Measurements from ENCODE around the gene PADI4. TPM values are rescaled to one million over a fixed set of nuclear protein-coding genes. Genes with fewer than 3 reads are reported as not detected.

Gene PADI4
- total RNA-seq, 4 donors from 2014 or later = 1.2 TPM; not detected in 3

- DNase-seq = no peak
- Histone ChIP-seq H3K9me3 (no peaks in the 10 kb centered on the region), H3K27me3 (no peaks in the 10 kb centered on the region), H3K36me3 (no peaks in the 10 kb centered on the region), H3K27ac (no peak overlapping the region), H3K4me3 (no peak overlapping the region), H3K4me1 (no peaks in the 10 kb centered on the region)
- TF ChIP-seq POLR2A (IDR thresholded peaks at IDR 0.05) = no peak
- TF ChIP-seq CTCF (IDR thresholded peaks at IDR 0.05) = no peak
- intact Hi-C loops (cut with DNase I; ENCODE audit: low total_unique reads) = no loop called here
These were observed 28.8 kb upstream of the PADI4 start for GRCh38 chr1:17278996-17279830.

DNA sequence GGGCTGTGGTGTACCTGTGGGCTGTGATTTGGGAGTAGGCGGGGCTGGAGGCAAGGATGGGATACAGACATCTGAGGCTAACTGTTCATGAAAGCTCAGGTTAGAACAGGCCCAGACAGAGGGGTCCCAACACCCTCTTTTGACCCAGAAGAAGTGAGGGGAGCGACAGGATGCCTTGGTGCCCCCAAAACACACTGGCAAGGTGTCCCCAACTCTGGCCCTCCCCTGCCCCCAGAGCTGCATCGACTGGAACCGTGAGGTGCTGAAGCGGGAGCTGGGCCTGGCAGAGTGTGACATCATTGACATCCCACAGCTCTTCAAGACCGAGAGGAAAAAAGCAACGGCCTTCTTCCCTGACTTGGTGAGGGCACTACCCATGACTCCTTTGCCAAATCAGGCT, 27.6 kb upstream of the PADI4 start:
- intact Hi-C loops (cut with DNase I; ENCODE audit: low total_unique reads) = no loop called here
- no peaks in the 10 kb centered on the region for H3K36me3 ChIP-seq
- no peaks in the 10 kb centered on the region for H3K4me1 ChIP-seq
- H3K9me3 ChIP-seq = no peaks in the 10 kb centered on the region
- no peak overlapping the region for H3K4me3 ChIP-seq
- no peak overlapping the region for H3K27ac ChIP-seq
- H3K27me3 ChIP-seq = no peaks in the 10 kb centered on the region
- TF ChIP-seq CTCF (IDR thresholded peaks at IDR 0.05) (no peak), POLR2A (IDR thresholded peaks at IDR 0.05) (no peak)
- no peak for DNase-seq

DNA sequence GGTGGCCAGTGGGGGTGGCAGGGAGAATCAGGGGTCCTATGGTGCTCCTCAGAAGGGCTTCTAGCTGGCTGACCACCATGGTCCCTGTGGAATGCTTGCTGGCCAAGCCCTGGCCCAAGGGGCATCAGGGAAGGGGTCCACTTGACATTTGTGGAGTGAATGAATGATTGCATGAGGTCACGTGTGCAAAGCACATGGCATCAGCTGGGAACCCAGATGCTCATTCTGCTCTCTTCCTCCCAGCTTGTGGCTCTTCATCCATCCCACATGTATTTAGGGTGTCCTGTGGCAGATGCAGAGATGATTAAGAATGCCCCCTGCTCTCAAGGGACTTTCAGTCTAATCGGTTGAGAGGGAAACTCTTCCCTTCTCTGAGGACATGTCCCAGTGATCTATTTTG, 27.1 kb upstream of the PADI4 start:
- TF ChIP-seq POLR2A (IDR thresholded peaks at IDR 0.05) = no peak
- no peak for TF ChIP-seq CTCF (IDR thresholded peaks at IDR 0.05)
- intact Hi-C loops (cut with DNase I; ENCODE audit: low total_unique reads) = no loop called here
- Histone ChIP-seq H3K4me3 (no peak overlapping the region), H3K4me1 (no peaks in the 10 kb centered on the region), H3K36me3 (no peaks in the 10 kb centered on the region), H3K9me3 (no peaks in the 10 kb centered on the region), H3K27ac (no peak overlapping the region), H3K27me3 (no peaks in the 10 kb centered on the region)
- no peak for DNase-seq

DNA sequence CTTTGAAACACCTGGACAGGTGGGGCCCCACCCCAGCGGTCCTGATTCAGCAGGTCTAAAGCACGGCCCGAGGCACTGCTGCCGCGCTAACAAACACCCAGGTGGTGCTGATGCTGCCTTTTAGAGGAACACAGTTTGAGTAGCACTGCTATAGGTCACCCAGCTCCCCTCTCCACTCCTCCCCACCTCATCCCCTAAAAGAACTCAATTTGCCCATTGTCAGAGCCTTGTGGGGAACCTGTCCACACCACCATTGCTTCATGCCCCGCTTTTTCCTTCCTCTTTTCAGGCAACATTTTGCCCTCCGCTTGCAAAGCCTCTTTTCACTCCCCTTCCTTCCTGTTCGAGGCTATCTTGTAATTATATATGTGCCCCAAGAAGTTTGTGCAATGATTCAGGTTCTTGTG, 26.2 kb upstream of the PADI4 start:
- no peak for DNase-seq

More for the DNA sequence above, 26.2 kb upstream of the PADI4 start:
- Histone ChIP-seq H3K4me1 (no peaks in the 10 kb centered on the region), H3K4me3 (no peak overlapping the region), H3K27me3 (no peaks in the 10 kb centered on the region), H3K27ac (no peak overlapping the region), H3K36me3 (no peaks in the 10 kb centered on the region), H3K9me3 (no peaks in the 10 kb centered on the region)
- TF ChIP-seq CTCF (IDR thresholded peaks at IDR 0.05) = no peak
- TF ChIP-seq POLR2A (IDR thresholded peaks at IDR 0.05) = no peak
- intact Hi-C loops (cut with DNase I; ENCODE audit: low total_unique reads) = no loop called here
